Liver (tissue), 9 donors: Measurements from ENCODE around the gene KLF13. TPM values are rescaled to one million over a fixed set of nuclear protein-coding genes. Genes with fewer than 3 reads are reported as not detected.
A peak's percentile ranks its signal among the peaks of the same experiment; 100 is the strongest.

Experiments used
- DNase-seq: peaks from one replicate; pipeline ENCODE4 v3.0.0-alpha.2; 2017; ENCODE audit warnings: low spot score
- H3K27ac ChIP-seq, 2 donors: one replicate each; pipeline ENCODE4 v1.7.0; 2013; ENCODE audit warnings: inconsistent platforms in 2 of 2, low read length in 2 of 2, control low read depth in 1 of 2, low read depth in 1 of 2, mild to moderate bottlenecking in 1 of 2
- H3K27me3 ChIP-seq, 4 donors: one replicate each; pipeline versions ENCODE4 v1.6.1 to v1.7.0; 2013; ENCODE audit warnings: low read length in 3 of 4, inconsistent platforms in 1 of 4, mild to moderate bottlenecking in 1 of 4, moderate library complexity in 1 of 4; ENCODE audit not compliant: control insufficient read depth in 4 of 4, insufficient read depth in 4 of 4
- H3K36me3 ChIP-seq, 4 donors: one replicate each; pipeline versions ENCODE4 v1.6.1 to v1.7.0; 2013; ENCODE audit warnings: low read length in 3 of 4, mild to moderate bottlenecking in 3 of 4, low read depth in 1 of 4, moderate library complexity in 1 of 4; ENCODE audit not compliant: control insufficient read depth in 4 of 4, insufficient read depth in 3 of 4
- H3K4me1 ChIP-seq, 4 donors: one replicate each; pipeline versions ENCODE4 v1.6.1 to v1.7.0; 2013; ENCODE audit warnings: low read length in 3 of 4, mild to moderate bottlenecking in 3 of 4, moderate library complexity in 1 of 4; ENCODE audit not compliant: control insufficient read depth in 4 of 4, insufficient read depth in 4 of 4
- H3K4me3 ChIP-seq, 3 donors: one replicate each; pipeline versions ENCODE4 v1.6.1 to v1.7.0; 2013; ENCODE audit warnings: low read length in 3 of 3, control low read depth in 1 of 3, low read depth in 1 of 3, mild to moderate bottlenecking in 1 of 3
- H3K9ac ChIP-seq, 2 donors: one replicate each; pipeline ENCODE4 v1.7.0; 2013; ENCODE audit warnings: low read length in 2 of 2, mild to moderate bottlenecking in 2 of 2, moderate library complexity in 2 of 2, control low read depth in 1 of 2, low read depth in 1 of 2
- H3K9me3 ChIP-seq, 4 donors: one replicate each; pipeline versions ENCODE4 v1.6.1 to v1.7.0; 2013; ENCODE audit warnings: low read length in 3 of 4; ENCODE audit not compliant: control insufficient read depth in 4 of 4
- CTCF ChIP-seq: fragments of 150-350 bp; IDR thresholded peaks from 2 replicates; pipeline ENCODE4 v1.5.1; 2017; ENCODE audit warnings: improper control_type of control experiment, low read depth, low read length; ENCODE audit not compliant: missing input control
- EGR1 ChIP-seq, 2 donors: IDR thresholded peaks; 2 replicates each; pipeline ENCODE4 v1.6.1; 2016 to 2018; ENCODE audit warnings: antibody characterized with exemption in 2 of 2, low read depth in 2 of 2
- FOXA1 ChIP-seq: IDR thresholded peaks from 2 replicates; pipeline ENCODE4 v1.6.1; 2016; ENCODE audit warnings: antibody characterized with exemption
- FOXA2 ChIP-seq: IDR thresholded peaks from 2 replicates; pipeline ENCODE4 v1.6.1; 2016; ENCODE audit warnings: antibody characterized with exemption
- GABPA ChIP-seq, 2 donors: IDR thresholded peaks in 1 of 2; conservative IDR thresholded peaks in 1 of 2; 2 replicates each; pipeline ENCODE4 v1.6.1; 2016; ENCODE audit warnings: antibody characterized with exemption in 2 of 2, mild to moderate bottlenecking in 1 of 2, moderate library complexity in 1 of 2
- HNF4A ChIP-seq, 2 donors: conservative IDR thresholded peaks; 2 replicates each; pipeline ENCODE4 v1.6.1; 2016; ENCODE audit warnings: antibody characterized with exemption in 2 of 2, mild to moderate bottlenecking in 2 of 2
- HNF4G ChIP-seq: IDR thresholded peaks from 2 replicates; pipeline ENCODE4 v1.6.1; 2016; ENCODE audit warnings: antibody characterized with exemption
- JUND ChIP-seq, 2 donors: IDR thresholded peaks; 2 replicates each; pipeline ENCODE4 v1.6.1; 2016; ENCODE audit warnings: antibody characterized with exemption in 2 of 2
- MAX ChIP-seq: IDR thresholded peaks from 2 replicates; pipeline ENCODE4 v1.6.1; 2016; ENCODE audit warnings: antibody characterized with exemption
- NR2F2 ChIP-seq: IDR thresholded peaks from 2 replicates; pipeline ENCODE4 v1.6.1; 2016; ENCODE audit warnings: antibody characterized with exemption
- RAD21 ChIP-seq, 2 donors: IDR thresholded peaks; 2 replicates each; pipeline ENCODE4 v1.6.1; 2016; ENCODE audit warnings: antibody characterized with exemption in 2 of 2, mild to moderate bottlenecking in 2 of 2
- RXRA ChIP-seq, 2 donors: IDR thresholded peaks; 2 replicates each; pipeline ENCODE4 v1.6.1; 2017 to 2018; ENCODE audit warnings: antibody characterized with exemption in 2 of 2, mild to moderate bottlenecking in 1 of 2
- SP1 ChIP-seq: IDR thresholded peaks from 2 replicates; pipeline ENCODE4 v1.6.1; 2018; ENCODE audit warnings: antibody characterized with exemption, mild to moderate bottlenecking
- TAF1 ChIP-seq: conservative IDR thresholded peaks from 2 replicates; pipeline ENCODE4 v1.6.1; 2016; ENCODE audit warnings: antibody characterized with exemption, mild to moderate bottlenecking
- YY1 ChIP-seq: IDR thresholded peaks from 2 replicates; pipeline ENCODE4 v1.6.1; 2016; ENCODE audit warnings: antibody characterized with exemption, mild to moderate bottlenecking
- WGBS: extraction: QIAGEN DNeasy Blood & Tissue Kit; methylation state at CpG from one replicate; pipeline ENCODE4 v1.1.7; 2013; 5-methylcytosine and 5-hydroxymethylcytosine counted together
- polyA plus RNA-seq, 2 donors: library from polyadenylated mRNA; stranded (reverse) in 1 of 2; unstranded in 1 of 2; fragments of 200-250 nt in 1 of 2; fragments of >200 nt in 1 of 2; fragmentation: Nextera tagmentation in 1 of 2; extraction: Ambion mirVana in 1 of 2; gene quantifications; one replicate each; pipeline versions ENCODE4 v1.2.1 to v1.2.3, GENCODE V29; 2013 to 2015
- total RNA-seq, 2 donors: library from RNA; depleted of rRNA; stranded (reverse); fragments of >200 nt; gene quantifications; one replicate each; pipeline ENCODE4 v1.2.3, GENCODE V29; 2014
- TF ChIP-seq, protein P1 (sequence below): IDR thresholded peaks from 2 replicates; pipeline ENCODE4 v1.6.1; 2016; ENCODE audit warnings: antibody characterized with exemption, mild to moderate bottlenecking
- TF ChIP-seq, protein P2 (sequence below): IDR thresholded peaks from 2 replicates; pipeline ENCODE4 v1.6.1; 2016; ENCODE audit warnings: antibody characterized with exemption
- TF ChIP-seq, protein P3 (sequence below): IDR thresholded peaks from 2 replicates; pipeline ENCODE4 v1.6.1; 2016; ENCODE audit warnings: antibody characterized with exemption
- donor health status: healthy.
- donor health status: healthy.
- donor health status: healthy.
- donor health status: healthy.
- donor health status: healthy.

The KLF13 gene
- total and polyA plus RNA-seq, 4 donors = 17.4 to 77.1 (median 57.5) TPM

DNA sequence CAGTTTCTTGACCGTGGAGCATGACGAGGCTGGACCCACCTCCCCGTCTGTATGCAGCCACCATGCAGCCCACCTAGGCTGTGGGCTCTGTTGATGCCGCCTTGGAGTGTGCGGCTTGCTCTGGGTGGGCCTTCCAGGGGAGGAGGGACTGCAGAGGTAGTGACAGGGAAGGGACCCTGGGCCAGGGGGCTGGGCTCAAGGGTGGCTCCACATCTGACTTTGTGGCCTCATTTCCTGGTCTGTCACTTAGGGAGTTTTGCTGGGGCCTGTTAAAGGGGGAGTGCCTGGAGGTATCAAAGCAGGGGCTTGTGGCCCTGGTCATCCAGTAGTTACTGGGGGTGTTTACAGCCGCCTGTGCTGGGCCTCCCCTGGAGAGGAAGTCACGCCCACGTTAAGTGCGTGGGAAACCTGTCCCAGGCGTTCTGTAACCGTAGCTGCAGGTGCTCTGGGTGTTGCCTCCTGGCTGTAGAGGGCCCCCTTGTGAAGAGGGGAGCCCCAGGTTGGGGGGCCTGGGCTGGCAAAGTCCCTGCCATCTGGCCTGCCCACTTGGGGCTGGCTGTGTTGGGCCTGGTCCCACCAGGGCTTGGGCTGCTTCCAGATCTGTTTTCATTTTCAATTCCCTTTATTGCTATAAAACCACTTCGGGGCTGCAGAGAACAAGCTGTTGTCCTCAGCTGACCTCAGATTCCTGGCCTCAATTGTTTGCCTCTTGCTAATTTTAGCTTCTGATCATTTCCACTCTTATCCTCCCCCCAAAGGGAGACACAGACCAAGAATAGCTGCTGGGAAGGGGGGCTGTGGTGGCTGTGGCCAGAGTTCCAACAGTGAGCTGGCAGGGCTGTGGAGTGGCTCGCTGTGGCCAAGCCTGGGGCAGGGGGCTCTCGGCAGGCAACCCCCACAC lies 26.5 kb downstream of the KLF13 start:
- Histone ChIP-seq H3K27ac (peak overlapping the region; percentile 82 to 84), H3K27me3 (no peaks in the 10 kb centered on the region), H3K4me3 (no peak overlapping the region), H3K36me3 (no peaks in the 10 kb centered on the region), H3K4me1 (peaks cover 21 to 65% (median 50%) of the 10 kb centered on the region in 4 donors), H3K9ac (peak overlapping the region; percentile 23 to 50), H3K9me3 (no peaks in the 10 kb centered on the region)
- WGBS = 40% methylated on average over 14 of the region's 14 CpGs
- no peak for DNase-seq
- peak; percentile 71 to 80 for TF ChIP-seq RXRA (IDR thresholded peaks at IDR 0.05)
- no peak for TF ChIP-seq EGR1 (IDR thresholded peaks at IDR 0.05; ENCODE audit: low read depth in 2 of 2)
- peak; percentile 56 for TF ChIP-seq SP1
- TF ChIP-seq, protein P1, sequence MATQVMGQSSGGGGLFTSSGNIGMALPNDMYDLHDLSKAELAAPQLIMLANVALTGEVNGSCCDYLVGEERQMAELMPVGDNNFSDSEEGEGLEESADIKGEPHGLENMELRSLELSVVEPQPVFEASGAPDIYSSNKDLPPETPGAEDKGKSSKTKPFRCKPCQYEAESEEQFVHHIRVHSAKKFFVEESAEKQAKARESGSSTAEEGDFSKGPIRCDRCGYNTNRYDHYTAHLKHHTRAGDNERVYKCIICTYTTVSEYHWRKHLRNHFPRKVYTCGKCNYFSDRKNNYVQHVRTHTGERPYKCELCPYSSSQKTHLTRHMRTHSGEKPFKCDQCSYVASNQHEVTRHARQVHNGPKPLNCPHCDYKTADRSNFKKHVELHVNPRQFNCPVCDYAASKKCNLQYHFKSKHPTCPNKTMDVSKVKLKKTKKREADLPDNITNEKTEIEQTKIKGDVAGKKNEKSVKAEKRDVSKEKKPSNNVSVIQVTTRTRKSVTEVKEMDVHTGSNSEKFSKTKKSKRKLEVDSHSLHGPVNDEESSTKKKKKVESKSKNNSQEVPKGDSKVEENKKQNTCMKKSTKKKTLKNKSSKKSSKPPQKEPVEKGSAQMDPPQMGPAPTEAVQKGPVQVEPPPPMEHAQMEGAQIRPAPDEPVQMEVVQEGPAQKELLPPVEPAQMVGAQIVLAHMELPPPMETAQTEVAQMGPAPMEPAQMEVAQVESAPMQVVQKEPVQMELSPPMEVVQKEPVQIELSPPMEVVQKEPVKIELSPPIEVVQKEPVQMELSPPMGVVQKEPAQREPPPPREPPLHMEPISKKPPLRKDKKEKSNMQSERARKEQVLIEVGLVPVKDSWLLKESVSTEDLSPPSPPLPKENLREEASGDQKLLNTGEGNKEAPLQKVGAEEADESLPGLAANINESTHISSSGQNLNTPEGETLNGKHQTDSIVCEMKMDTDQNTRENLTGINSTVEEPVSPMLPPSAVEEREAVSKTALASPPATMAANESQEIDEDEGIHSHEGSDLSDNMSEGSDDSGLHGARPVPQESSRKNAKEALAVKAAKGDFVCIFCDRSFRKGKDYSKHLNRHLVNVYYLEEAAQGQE = peak; percentile 19
- no peak for TF ChIP-seq TAF1
- peak in 1 of 2 donors; percentile 30 for TF ChIP-seq RAD21 (IDR thresholded peaks at IDR 0.05)
- TF ChIP-seq NR2F2 = peak; percentile 55

DNA sequence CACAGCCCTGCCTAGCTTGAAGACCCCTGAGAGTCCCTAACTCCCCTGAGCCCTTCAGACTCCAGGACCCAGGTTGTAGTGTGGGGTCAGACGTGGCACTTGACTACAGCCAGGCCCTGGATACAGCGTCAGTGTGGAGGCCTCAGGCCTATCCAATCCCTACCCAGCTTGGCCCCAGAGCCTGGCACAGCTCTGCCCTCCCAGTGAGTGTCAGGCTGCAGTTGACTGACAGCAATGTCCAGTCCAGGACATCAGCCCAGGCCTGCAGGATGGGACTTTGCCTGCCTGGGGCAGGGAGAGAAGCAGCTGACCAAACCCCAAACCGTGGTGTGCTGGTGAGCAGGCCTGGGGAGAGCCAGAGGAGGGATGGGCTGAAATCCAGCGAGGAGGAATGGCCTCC lies 27.3 kb downstream of the KLF13 start:
- no peaks in the 10 kb centered on the region for H3K9me3 ChIP-seq
- peaks cover 23 to 70% (median 56%) of the 10 kb centered on the region in 4 donors for H3K4me1 ChIP-seq
- H3K4me3 ChIP-seq = no peak overlapping the region
- no peaks in the 10 kb centered on the region for H3K36me3 ChIP-seq
- WGBS = 21% methylated on average over 4 of the region's 4 CpGs
- no peaks in the 10 kb centered on the region for H3K27me3 ChIP-seq
- peak overlapping the region; percentile 4 to 50 for H3K9ac ChIP-seq
- TF ChIP-seq SP1 (peak; percentile 40), FOXA1 (no peak), RXRA (IDR thresholded peaks at IDR 0.05) (peak in 1 of 2 donors; percentile 46), YY1 (peak; percentile 22), GABPA (IDR thresholded peaks at IDR 0.05 in 1 of 2, conservative IDR thresholded peaks at IDR 0.05 in 1 of 2) (no peak), HNF4G (no peak), EGR1 (IDR thresholded peaks at IDR 0.05; ENCODE audit: low read depth in 2 of 2) (no peak), JUND (IDR thresholded peaks at IDR 0.05) (no peak), FOXA2 (no peak), TAF1 (no peak), NR2F2 (no peak), MAX (no peak), CTCF (no peak), HNF4A (conservative IDR thresholded peaks at IDR 0.05) (peak; percentile 69 to 80), RAD21 (IDR thresholded peaks at IDR 0.05) (peak in 1 of 2 donors; percentile 50)
- TF ChIP-seq, protein P2, sequence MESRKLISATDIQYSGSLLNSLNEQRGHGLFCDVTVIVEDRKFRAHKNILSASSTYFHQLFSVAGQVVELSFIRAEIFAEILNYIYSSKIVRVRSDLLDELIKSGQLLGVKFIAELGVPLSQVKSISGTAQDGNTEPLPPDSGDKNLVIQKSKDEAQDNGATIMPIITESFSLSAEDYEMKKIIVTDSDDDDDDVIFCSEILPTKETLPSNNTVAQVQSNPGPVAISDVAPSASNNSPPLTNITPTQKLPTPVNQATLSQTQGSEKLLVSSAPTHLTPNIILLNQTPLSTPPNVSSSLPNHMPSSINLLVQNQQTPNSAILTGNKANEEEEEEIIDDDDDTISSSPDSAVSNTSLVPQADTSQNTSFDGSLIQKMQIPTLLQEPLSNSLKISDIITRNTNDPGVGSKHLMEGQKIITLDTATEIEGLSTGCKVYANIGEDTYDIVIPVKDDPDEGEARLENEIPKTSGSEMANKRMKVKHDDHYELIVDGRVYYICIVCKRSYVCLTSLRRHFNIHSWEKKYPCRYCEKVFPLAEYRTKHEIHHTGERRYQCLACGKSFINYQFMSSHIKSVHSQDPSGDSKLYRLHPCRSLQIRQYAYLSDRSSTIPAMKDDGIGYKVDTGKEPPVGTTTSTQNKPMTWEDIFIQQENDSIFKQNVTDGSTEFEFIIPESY = no peak
- TF ChIP-seq, protein P3, sequence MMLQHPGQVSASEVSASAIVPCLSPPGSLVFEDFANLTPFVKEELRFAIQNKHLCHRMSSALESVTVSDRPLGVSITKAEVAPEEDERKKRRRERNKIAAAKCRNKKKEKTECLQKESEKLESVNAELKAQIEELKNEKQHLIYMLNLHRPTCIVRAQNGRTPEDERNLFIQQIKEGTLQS = no peak
- TF ChIP-seq, protein P1 = no peak
- no peak for DNase-seq
- H3K27ac ChIP-seq = peak overlapping the region; percentile 82 to 84
